GM12878 (cell line): Measurements from ENCODE around the gene SNX30. TPM values are rescaled to one million over a fixed set of nuclear protein-coding genes. Genes with fewer than 3 reads are reported as not detected.

Experiments used
- ATAC-seq: fragments of 200-7000 bp; cut with Tn5 transposase; 3 replicates; pipeline ENCODE4 v1.9.1; 2020; ENCODE audit warnings: mild to moderate bottlenecking, moderate library complexity
- BruUV-seq: library from RNA; stranded (reverse); fragments of 400-500 nt; replicated peaks from 2 replicates; lab custom pipeline; 2021; lab: Mats Ljungman, UMichigan
- CTCF ChIA-PET: fragments of 300-600 bp; sonication (Branson Sonifier 250); formaldehyde crosslinking; extraction: SDS; loops from one replicate; lab custom pipeline; 2021; ENCODE audit warnings: inconsistent platforms; lab: Yijun Ruan, JAX
- POLR2A ChIA-PET: fragments of 350-600 bp; formaldehyde crosslinking; extraction: SDS; loops from one replicate; lab custom pipeline; 2021; ENCODE audit warnings: inconsistent platforms; lab: Charles Lee
- RAD21 ChIA-PET: fragments of 300-600 bp; sonication (Branson Sonifier 250); formaldehyde crosslinking; loops from one replicate; lab custom pipeline; 2023; ENCODE audit warnings: antibody characterized with exemption; ENCODE audit not compliant: unreplicated experiment; lab: Charles Lee
- SMC1A ChIA-PET: fragments of 300-600 bp; sonication (Branson Sonifier 250); formaldehyde crosslinking; loops from one replicate; lab custom pipeline; 2023; ENCODE audit not compliant: unreplicated experiment, uncharacterized antibody; lab: Charles Lee
- DNase-seq: peaks from one replicate; pipeline ENCODE4 v3.0.0-alpha.2; 2011; ENCODE audit warnings: low read depth, low spot score
- FAIRE-seq: peaks from 3 replicates; lab custom pipeline; 2011; peaks lifted over from hg19 to GRCh38; lab: Jason Lieb, UNC
- H2AFZ ChIP-seq: 2 replicates; pipeline ENCODE4 v1.6.0; 2011; ENCODE audit warnings: low read depth, low read length, control low read depth; ENCODE audit not compliant: control insufficient read depth
- H3K27ac ChIP-seq: 2 replicates; pipeline ENCODE4 v1.5.1; 2011; ENCODE audit warnings: control low read depth; ENCODE audit not compliant: control insufficient read depth, insufficient read depth
- H3K27me3 ChIP-seq, 2 experiments: replicated peaks in 1 of 2; 2 replicates each; pipeline versions ENCODE4 v1.6.0 to v1.6.1; 2011; ENCODE audit warnings: low read length in 1 of 2; ENCODE audit not compliant: control insufficient read depth in 2 of 2, insufficient read depth in 2 of 2
- H3K36me3 ChIP-seq, 2 experiments: 2 replicates each; pipeline ENCODE4 v1.5.1; 2011; ENCODE audit warnings: low read length in 1 of 2; ENCODE audit not compliant: control insufficient read depth in 2 of 2, insufficient read depth in 2 of 2
- H3K4me1 ChIP-seq: 2 replicates; pipeline ENCODE4 v1.6.1; 2011; ENCODE audit warnings: mild to moderate bottlenecking, low read length, moderate library complexity, mixed read lengths; ENCODE audit not compliant: control insufficient read depth, insufficient read depth
- H3K4me2 ChIP-seq: 2 replicates; pipeline ENCODE4 v1.6.0; 2011; ENCODE audit warnings: control low read depth; ENCODE audit not compliant: control insufficient read depth, insufficient read depth
- H3K4me3 ChIP-seq: fragments of 200-600 bp; sonication (generic); 2 replicates; pipeline ENCODE4 v1.5.1; 2016
- H3K79me2 ChIP-seq: 2 replicates; pipeline ENCODE4 v1.6.0; 2011; ENCODE audit warnings: low read length; ENCODE audit not compliant: control insufficient read depth, insufficient read depth
- H3K9ac ChIP-seq: 2 replicates; pipeline ENCODE4 v1.8.0; 2011; ENCODE audit warnings: low read length, control low read depth, mixed read lengths; ENCODE audit not compliant: control insufficient read depth, insufficient read depth
- H3K9me3 ChIP-seq: replicated peaks from 3 replicates; pipeline ENCODE4 v1.5.1; 2011; ENCODE audit warnings: mild to moderate bottlenecking, low read length; ENCODE audit not compliant: control insufficient read depth, insufficient read depth
- H4K20me1 ChIP-seq: 2 replicates; pipeline ENCODE4 v1.6.0; 2011; ENCODE audit not compliant: control insufficient read depth, insufficient read depth
- BRCA1 ChIP-seq: IDR thresholded peaks from 2 replicates; pipeline ENCODE4 v1.6.1; 2011; ENCODE audit warnings: low read depth, low read length, improper control_type of control experiment
- ESRRA ChIP-seq: IDR thresholded peaks from 2 replicates; pipeline ENCODE4 v1.6.1; 2012; ENCODE audit warnings: mild to moderate bottlenecking, low read length, improper control_type of control experiment
- HDAC2 ChIP-seq: fragments of 200-600 bp; sonication (generic); IDR thresholded peaks from 2 replicates; pipeline ENCODE4 v1.6.1; 2017
- NR2C2 ChIP-seq: IDR thresholded peaks from 2 replicates; pipeline ENCODE4 v1.6.1; 2011; ENCODE audit warnings: borderline replicate concordance, low read depth; ENCODE audit not compliant: control insufficient read depth, insufficient read length
- PAX5 ChIP-seq: IDR thresholded peaks from 2 replicates; pipeline ENCODE4 v1.6.1; 2011; ENCODE audit warnings: low read depth, low read length, borderline replicate concordance
- RELB ChIP-seq: fragments of 450-650 bp; IDR thresholded peaks from 2 replicates; pipeline ENCODE4 v1.6.1; 2017; ENCODE audit warnings: low read depth, mild to moderate bottlenecking, moderate library complexity
- TARDBP ChIP-seq: IDR thresholded peaks from 2 replicates; pipeline ENCODE4 v1.6.1; 2016; ENCODE audit warnings: borderline replicate concordance
- TCF3 ChIP-seq: IDR thresholded peaks from 2 replicates; pipeline ENCODE4 v1.6.1; 2012; ENCODE audit warnings: low read depth, mild to moderate bottlenecking, low read length, borderline replicate concordance; ENCODE audit not compliant: insufficient read depth
- USF2 ChIP-seq: IDR thresholded peaks from 2 replicates; pipeline ENCODE4 v1.6.1; 2011; ENCODE audit warnings: low read depth, low read length, improper control_type of control experiment, borderline replicate concordance
- WGBS: methylation state at CpG from one replicate; pipeline ENCODE4 v1.1.6; 2016; ENCODE audit warnings: low lambda C conversion rate; ENCODE audit not compliant: insufficient replicate concordance, insufficient coverage; ENCODE audit errors: missing lambda C conversion rate; 5-methylcytosine and 5-hydroxymethylcytosine counted together
- in situ Hi-C: fragments of 300-500 bp; cut with MboI; formaldehyde crosslinking; loops from 9 replicates; pipeline ENCODE4 v1.14.3; 2018; ENCODE audit warnings: mixed read lengths
- intact Hi-C: fragments of 100-400 bp; cut with micrococcal nuclease; formaldehyde crosslinking; loops from one replicate; pipeline ENCODE4 v1.14.2; 2022; ENCODE audit not compliant: unreplicated experiment
- polyA plus RNA-seq, 11 experiments: library from polyadenylated mRNA; depleted of rRNA in 4 of 11; unstranded in 6 of 11; stranded (reverse) in 5 of 11; fragments of >200 nt; fragmentation: Nextera tagmentation in 4 of 11; fragmentation: Illumina TruSeq in 1 of 11; extraction: Ambion mirVana in 4 of 11; extraction: Trizol in 1 of 11; gene quantifications; 1 replicate in 1 of 11; 2 replicates in 10 of 11; pipeline versions ENCODE4 v1.2.1 to v1.2.3, GENCODE V29; 2011 to 2016; ENCODE audit warnings: inconsistent platforms in 2 of 11, missing spikeins in 2 of 11, low read depth in 1 of 11
- total RNA-seq, 4 experiments: library from RNA; depleted of rRNA in 3 of 4; stranded (reverse); fragments of >200 nt in 3 of 4; fragmentation: Illumina TruSeq in 1 of 4; extraction: Trizol in 1 of 4; gene quantifications; 2 replicates each; pipeline versions ENCODE4 v1.2.1 to v1.2.3, GENCODE V29; 2013 to 2021

Gene SNX30
- total and polyA plus RNA-seq, 10 of the 15 experiments (the other 5 are each of a cell fraction or from before 2014, with no cell fraction given), result 0.53 to 4.0 (median 1.5) TPM

- ATAC-seq (no peak), DNase-seq (no peak), FAIRE-seq (no peak)
- no peak overlapping the region for H3K27ac ChIP-seq
- BruUV-seq, result no TSS peak
- H3K4me2 ChIP-seq, result no peak overlapping the region
- TF ChIP-seq BRCA1, result no peak
- no peak for TF ChIP-seq TARDBP
- TF ChIP-seq PAX5, result no peak
- TF ChIP-seq HDAC2, result no peak
- TF ChIP-seq NR2C2, result no peak
- TF ChIP-seq USF2, result no peak
- no peak for TF ChIP-seq TCF3
- no peak for TF ChIP-seq RELB
- TF ChIP-seq ESRRA, result no peak
- intact Hi-C loops, result no loop called here
- no peaks in the 10 kb centered on the region for H3K36me3 ChIP-seq
- no peak overlapping the region for H3K4me3 ChIP-seq
- POLR2A ChIA-PET, result no interaction called here
- CTCF ChIA-PET, result interaction anchor here (3.7 kb wide), 1 partner anchor 18 kb away, joined by 18 read pairs; no protein-coding TSS in a partner anchor
- no peaks in the 10 kb centered on the region for H4K20me1 ChIP-seq
- SMC1A ChIA-PET, result no interaction called here
- H3K27me3 ChIP-seq, result peaks cover 4 to 6% of the 10 kb centered on the region in 2 experiments
- no peaks in the 10 kb centered on the region; the same call in 2 of the 3 replicates for H3K9me3 ChIP-seq
- in situ Hi-C loops, result no loop called here
- 0% methylated on average over 1 of the region's 1 CpG for WGBS
- RAD21 ChIA-PET, result no interaction called here
- no peak overlapping the region for H3K9ac ChIP-seq
- no peaks in the 10 kb centered on the region for H3K79me2 ChIP-seq
- H3K4me1 ChIP-seq, result no peaks in the 10 kb centered on the region
- no peak overlapping the region for H2AFZ ChIP-seq
These were observed 134.8 kb downstream of the SNX30 start for GRCh38 chr9:112885324-112885723.
